HL-60 (cell line): ENCODE results near the gene DHX35.

ENCODE experiments used
- CTCF ChIP-seq: IDR thresholded peaks from one replicate; pipeline ENCODE4 v1.5.1; 2011; ENCODE audit warnings: low read length, control low read depth, inconsistent platforms; ENCODE audit not compliant: insufficient read depth
- GABPA ChIP-seq: IDR thresholded peaks from 2 replicates; pipeline ENCODE4 v1.6.1; 2012; ENCODE audit warnings: low read depth
- POLR2AphosphoS5 ChIP-seq: IDR thresholded peaks from 2 replicates; pipeline ENCODE4 v1.6.1; 2012; ENCODE audit warnings: low read depth
- TF ChIP-seq, protein P1 (sequence below): IDR thresholded peaks from 2 replicates; pipeline ENCODE4 v1.6.1; 2012; ENCODE audit warnings: low read depth; ENCODE audit not compliant: insufficient replicate concordance

- TF ChIP-seq POLR2AphosphoS5 (no peak), CTCF (no peak), GABPA (no peak)
- TF ChIP-seq, protein P1, sequence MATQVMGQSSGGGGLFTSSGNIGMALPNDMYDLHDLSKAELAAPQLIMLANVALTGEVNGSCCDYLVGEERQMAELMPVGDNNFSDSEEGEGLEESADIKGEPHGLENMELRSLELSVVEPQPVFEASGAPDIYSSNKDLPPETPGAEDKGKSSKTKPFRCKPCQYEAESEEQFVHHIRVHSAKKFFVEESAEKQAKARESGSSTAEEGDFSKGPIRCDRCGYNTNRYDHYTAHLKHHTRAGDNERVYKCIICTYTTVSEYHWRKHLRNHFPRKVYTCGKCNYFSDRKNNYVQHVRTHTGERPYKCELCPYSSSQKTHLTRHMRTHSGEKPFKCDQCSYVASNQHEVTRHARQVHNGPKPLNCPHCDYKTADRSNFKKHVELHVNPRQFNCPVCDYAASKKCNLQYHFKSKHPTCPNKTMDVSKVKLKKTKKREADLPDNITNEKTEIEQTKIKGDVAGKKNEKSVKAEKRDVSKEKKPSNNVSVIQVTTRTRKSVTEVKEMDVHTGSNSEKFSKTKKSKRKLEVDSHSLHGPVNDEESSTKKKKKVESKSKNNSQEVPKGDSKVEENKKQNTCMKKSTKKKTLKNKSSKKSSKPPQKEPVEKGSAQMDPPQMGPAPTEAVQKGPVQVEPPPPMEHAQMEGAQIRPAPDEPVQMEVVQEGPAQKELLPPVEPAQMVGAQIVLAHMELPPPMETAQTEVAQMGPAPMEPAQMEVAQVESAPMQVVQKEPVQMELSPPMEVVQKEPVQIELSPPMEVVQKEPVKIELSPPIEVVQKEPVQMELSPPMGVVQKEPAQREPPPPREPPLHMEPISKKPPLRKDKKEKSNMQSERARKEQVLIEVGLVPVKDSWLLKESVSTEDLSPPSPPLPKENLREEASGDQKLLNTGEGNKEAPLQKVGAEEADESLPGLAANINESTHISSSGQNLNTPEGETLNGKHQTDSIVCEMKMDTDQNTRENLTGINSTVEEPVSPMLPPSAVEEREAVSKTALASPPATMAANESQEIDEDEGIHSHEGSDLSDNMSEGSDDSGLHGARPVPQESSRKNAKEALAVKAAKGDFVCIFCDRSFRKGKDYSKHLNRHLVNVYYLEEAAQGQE: no peak
Observed at GRCh38 chr20:39004508-39004907, 42.4 kb downstream of the DHX35 start.
